Measurements from ENCODE around the gene HDAC9.

DNA sequence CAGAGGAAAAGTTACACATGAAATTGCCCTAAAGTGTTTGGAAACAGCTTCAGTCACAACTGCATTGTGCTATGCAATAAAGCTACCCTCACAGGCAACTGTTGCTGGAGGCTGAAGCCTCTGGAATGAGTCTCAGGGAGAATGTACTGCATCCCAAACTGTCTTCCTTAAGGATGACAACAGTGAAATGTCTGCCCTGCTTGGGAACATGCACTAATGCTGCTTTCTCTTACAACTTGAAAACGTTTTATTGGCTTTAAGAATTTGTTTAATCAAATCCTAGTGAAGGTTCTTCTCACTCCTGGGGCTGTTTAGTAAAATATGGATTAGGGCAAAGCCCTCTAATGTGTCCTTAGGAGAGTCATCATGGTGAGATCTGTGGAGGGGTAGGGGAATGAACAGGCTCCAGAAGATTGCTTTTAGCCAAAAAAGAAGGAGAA lies 406.5 kb downstream of the HDAC9 start:
- TF ChIP-seq POLR2A (IDR thresholded peaks at IDR 0.05; ENCODE audit: low read length) (no peak), GATA1 (IDR thresholded peaks at IDR 0.05; ENCODE audit: low read depth, low read length) (no peak)

Measured in erythroblast (primary cell).